Loucy (cell line): ENCODE results near the gene PRR5L.

Experiments used
- EZH2phosphoT487 ChIP-seq: fragments of 200-600 bp; IDR thresholded peaks from 2 replicates; pipeline ENCODE4 v1.6.1; 2018; ENCODE audit warnings: antibody characterized with exemption, mild to moderate bottlenecking, moderate library complexity, borderline replicate concordance
- TF ChIP-seq, protein P1 (sequence below): fragments of 200-600 bp; sonication (generic); conservative IDR thresholded peaks from 2 replicates; pipeline ENCODE4 v1.5.1; 2014; ENCODE audit warnings: mild to moderate bottlenecking, antibody characterized with exemption, low read length

GRCh38 chr11:36487619-36488018, 191.5 kb downstream of the PRR5L start:
- TF ChIP-seq, protein P1, sequence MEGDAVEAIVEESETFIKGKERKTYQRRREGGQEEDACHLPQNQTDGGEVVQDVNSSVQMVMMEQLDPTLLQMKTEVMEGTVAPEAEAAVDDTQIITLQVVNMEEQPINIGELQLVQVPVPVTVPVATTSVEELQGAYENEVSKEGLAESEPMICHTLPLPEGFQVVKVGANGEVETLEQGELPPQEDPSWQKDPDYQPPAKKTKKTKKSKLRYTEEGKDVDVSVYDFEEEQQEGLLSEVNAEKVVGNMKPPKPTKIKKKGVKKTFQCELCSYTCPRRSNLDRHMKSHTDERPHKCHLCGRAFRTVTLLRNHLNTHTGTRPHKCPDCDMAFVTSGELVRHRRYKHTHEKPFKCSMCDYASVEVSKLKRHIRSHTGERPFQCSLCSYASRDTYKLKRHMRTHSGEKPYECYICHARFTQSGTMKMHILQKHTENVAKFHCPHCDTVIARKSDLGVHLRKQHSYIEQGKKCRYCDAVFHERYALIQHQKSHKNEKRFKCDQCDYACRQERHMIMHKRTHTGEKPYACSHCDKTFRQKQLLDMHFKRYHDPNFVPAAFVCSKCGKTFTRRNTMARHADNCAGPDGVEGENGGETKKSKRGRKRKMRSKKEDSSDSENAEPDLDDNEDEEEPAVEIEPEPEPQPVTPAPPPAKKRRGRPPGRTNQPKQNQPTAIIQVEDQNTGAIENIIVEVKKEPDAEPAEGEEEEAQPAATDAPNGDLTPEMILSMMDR: no peak
- no peak for TF ChIP-seq EZH2phosphoT487
